ENCODE measurements around the gene CAMTA1.

CAMTA1 gene

DNA sequence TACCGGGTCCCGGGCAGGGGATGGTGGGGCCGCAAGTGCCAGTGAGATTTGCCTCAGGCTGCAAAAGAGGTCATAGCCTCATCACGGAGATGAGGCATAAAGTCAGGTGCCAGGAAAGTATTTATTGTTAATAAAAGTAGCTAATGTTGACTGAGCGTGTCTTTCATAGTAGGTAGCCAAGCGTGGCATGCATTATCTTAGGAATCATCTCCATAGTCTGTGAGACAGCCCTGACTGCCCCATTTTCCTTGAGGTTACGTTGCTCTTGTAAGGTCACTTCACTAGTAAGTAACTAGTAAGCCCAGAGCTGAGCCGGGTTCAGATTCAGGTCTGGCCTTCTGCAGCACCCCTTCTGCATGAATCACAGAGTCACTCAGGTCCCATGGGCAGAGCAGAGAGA, 174.2 kb downstream of the CAMTA1 start:
- TF ChIP-seq ZFP3 (CRISPR knock-in tag; IDR thresholded peaks at IDR 0.05) (no peak), ARNTL (CRISPR knock-in tag; IDR thresholded peaks at IDR 0.05; ENCODE audit: borderline replicate concordance, low read depth) (no peak), SNAI2 (CRISPR knock-in tag; IDR thresholded peaks at IDR 0.05) (no peak), PATZ1 (CRISPR knock-in tag; IDR thresholded peaks at IDR 0.05; ENCODE audit: borderline replicate concordance) (no peak), ESRRG (CRISPR knock-in tag; IDR thresholded peaks at IDR 0.05) (no peak), RARB (CRISPR knock-in tag; IDR thresholded peaks at IDR 0.05) (no peak), OSR1 (CRISPR knock-in tag; IDR thresholded peaks at IDR 0.05) (no peak), CREB5 (CRISPR knock-in tag; IDR thresholded peaks at IDR 0.05; ENCODE audit: low read depth) (no peak), ZNF70 (CRISPR knock-in tag; IDR thresholded peaks at IDR 0.05) (no peak), PPARA (CRISPR knock-in tag; IDR thresholded peaks at IDR 0.05; ENCODE audit: borderline replicate concordance) (no peak), TOX (CRISPR knock-in tag; IDR thresholded peaks at IDR 0.05; ENCODE audit: borderline replicate concordance) (no peak), ZNF8 (CRISPR knock-in tag; IDR thresholded peaks at IDR 0.05) (no peak), GLIS3 (CRISPR knock-in tag; IDR thresholded peaks at IDR 0.05) (no peak), TCF4 (CRISPR knock-in tag; IDR thresholded peaks at IDR 0.05; ENCODE audit: borderline replicate concordance) (no peak), CSDC2 (CRISPR knock-in tag; IDR thresholded peaks at IDR 0.05) (no peak), ZFP30 (CRISPR knock-in tag; IDR thresholded peaks at IDR 0.05) (no peak)
- TF ChIP-seq, protein P1, sequence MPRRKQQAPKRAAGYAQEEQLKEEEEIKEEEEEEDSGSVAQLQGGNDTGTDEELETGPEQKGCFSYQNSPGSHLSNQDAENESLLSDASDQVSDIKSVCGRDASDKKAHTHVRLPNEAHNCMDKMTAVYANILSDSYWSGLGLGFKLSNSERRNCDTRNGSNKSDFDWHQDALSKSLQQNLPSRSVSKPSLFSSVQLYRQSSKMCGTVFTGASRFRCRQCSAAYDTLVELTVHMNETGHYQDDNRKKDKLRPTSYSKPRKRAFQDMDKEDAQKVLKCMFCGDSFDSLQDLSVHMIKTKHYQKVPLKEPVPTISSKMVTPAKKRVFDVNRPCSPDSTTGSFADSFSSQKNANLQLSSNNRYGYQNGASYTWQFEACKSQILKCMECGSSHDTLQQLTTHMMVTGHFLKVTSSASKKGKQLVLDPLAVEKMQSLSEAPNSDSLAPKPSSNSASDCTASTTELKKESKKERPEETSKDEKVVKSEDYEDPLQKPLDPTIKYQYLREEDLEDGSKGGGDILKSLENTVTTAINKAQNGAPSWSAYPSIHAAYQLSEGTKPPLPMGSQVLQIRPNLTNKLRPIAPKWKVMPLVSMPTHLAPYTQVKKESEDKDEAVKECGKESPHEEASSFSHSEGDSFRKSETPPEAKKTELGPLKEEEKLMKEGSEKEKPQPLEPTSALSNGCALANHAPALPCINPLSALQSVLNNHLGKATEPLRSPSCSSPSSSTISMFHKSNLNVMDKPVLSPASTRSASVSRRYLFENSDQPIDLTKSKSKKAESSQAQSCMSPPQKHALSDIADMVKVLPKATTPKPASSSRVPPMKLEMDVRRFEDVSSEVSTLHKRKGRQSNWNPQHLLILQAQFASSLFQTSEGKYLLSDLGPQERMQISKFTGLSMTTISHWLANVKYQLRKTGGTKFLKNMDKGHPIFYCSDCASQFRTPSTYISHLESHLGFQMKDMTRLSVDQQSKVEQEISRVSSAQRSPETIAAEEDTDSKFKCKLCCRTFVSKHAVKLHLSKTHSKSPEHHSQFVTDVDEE (CRISPR knock-in tag; IDR thresholded peaks at IDR 0.05) = no peak
- TF ChIP-seq, protein P2, sequence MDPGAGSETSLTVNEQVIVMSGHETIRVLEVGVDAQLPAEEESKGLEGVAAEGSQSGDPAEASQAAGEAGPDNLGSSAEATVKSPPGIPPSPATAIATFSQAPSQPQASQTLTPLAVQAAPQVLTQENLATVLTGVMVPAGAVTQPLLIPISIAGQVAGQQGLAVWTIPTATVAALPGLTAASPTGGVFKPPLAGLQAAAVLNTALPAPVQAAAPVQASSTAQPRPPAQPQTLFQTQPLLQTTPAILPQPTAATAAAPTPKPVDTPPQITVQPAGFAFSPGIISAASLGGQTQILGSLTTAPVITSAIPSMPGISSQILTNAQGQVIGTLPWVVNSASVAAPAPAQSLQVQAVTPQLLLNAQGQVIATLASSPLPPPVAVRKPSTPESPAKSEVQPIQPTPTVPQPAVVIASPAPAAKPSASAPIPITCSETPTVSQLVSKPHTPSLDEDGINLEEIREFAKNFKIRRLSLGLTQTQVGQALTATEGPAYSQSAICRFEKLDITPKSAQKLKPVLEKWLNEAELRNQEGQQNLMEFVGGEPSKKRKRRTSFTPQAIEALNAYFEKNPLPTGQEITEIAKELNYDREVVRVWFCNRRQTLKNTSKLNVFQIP (CRISPR knock-in tag; IDR thresholded peaks at IDR 0.05; ENCODE audit: borderline replicate concordance, low read depth) = no peak

DNA sequence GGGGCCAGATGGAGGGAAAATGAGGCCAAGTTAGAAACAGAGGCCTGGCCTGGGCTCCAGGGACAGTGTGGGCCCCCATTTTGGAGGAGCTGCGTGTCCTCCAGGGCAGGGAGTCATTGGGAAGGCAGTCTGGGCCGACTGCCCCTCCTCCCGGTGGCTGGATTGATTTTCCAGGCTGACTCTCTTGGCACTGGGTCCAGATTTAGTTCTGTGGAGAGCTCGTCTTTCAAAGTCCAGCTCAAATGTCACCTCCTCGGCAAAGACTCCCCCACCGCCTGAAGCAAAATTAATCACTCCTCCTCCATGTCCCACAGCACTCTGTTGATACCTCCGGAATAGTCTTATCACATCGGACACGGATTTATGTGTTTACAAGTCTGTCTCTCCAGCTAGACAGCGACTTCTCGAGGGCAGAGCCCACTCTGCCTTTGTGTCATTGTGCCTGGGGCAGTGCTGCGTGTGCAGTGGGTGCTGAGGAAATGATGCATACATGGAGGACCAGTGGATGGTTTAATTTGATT, 175.1 kb downstream of the CAMTA1 start:
- peak; percentile 68 for ATAC-seq
- TF ChIP-seq SNAI2 (CRISPR knock-in tag; IDR thresholded peaks at IDR 0.05) (no peak), GLIS3 (CRISPR knock-in tag; IDR thresholded peaks at IDR 0.05) (no peak), BACH2 (CRISPR knock-in tag; IDR thresholded peaks at IDR 0.05; ENCODE audit: borderline replicate concordance) (no peak), ZNF70 (CRISPR knock-in tag; IDR thresholded peaks at IDR 0.05) (no peak), RARB (CRISPR knock-in tag; IDR thresholded peaks at IDR 0.05) (no peak), OSR1 (CRISPR knock-in tag; IDR thresholded peaks at IDR 0.05) (no peak), ZC3H10 (CRISPR knock-in tag; IDR thresholded peaks at IDR 0.05) (no peak), TCF4 (CRISPR knock-in tag; IDR thresholded peaks at IDR 0.05; ENCODE audit: borderline replicate concordance) (no peak), ARNTL (CRISPR knock-in tag; IDR thresholded peaks at IDR 0.05; ENCODE audit: borderline replicate concordance, low read depth) (no peak), ZFP30 (CRISPR knock-in tag; IDR thresholded peaks at IDR 0.05) (no peak), ZNF565 (CRISPR knock-in tag; conservative IDR thresholded peaks at IDR 0.05; ENCODE audit: low read depth) (no peak), ZFP3 (CRISPR knock-in tag; IDR thresholded peaks at IDR 0.05) (no peak)
- TF ChIP-seq, protein P2 (CRISPR knock-in tag; IDR thresholded peaks at IDR 0.05; ENCODE audit: borderline replicate concordance, low read depth) = no peak

More for the DNA sequence above, 174.2 kb downstream of the CAMTA1 start:
- ATAC-seq = no peak
